AG04450 (cell line): Measurements from ENCODE around the gene HSPA9. TPM values are rescaled to one million over a fixed set of nuclear protein-coding genes. Genes with fewer than 3 reads are reported as not detected.

Experiments
- CTCF ChIA-PET: fragments of 300-600, 350-600 bp; formaldehyde crosslinking; extraction: SDS; loops from one replicate; lab custom pipeline; 2022; ENCODE audit warnings: antibody characterized with exemption, inconsistent platforms; lab: Charles Lee
- POLR2A ChIA-PET: fragments of 350-600 bp; formaldehyde crosslinking; extraction: SDS; loops from one replicate; lab custom pipeline; 2021; ENCODE audit warnings: antibody characterized with exemption, inconsistent platforms; lab: Yijun Ruan, JAX
- DNase-seq: peaks from one replicate; pipeline ENCODE4 v3.0.0-alpha.2; 2011; ENCODE audit warnings: low read depth, low spot score
- H3K27ac ChIP-seq: one replicate; pipeline ENCODE4 v1.5.1; 2012; ENCODE audit warnings: low read depth, low read length, control low read depth
- H3K27me3 ChIP-seq: one replicate; pipeline ENCODE4 v1.6.0; 2012; ENCODE audit warnings: low read length; ENCODE audit not compliant: control insufficient read depth, insufficient read depth
- H3K4me3 ChIP-seq: 2 replicates; pipeline ENCODE4 v1.5.1; 2011; ENCODE audit warnings: mild to moderate bottlenecking, low read depth, low read length, control low read depth
- H3K9me3 ChIP-seq: 2 replicates; pipeline ENCODE4 v1.5.1; 2012; ENCODE audit warnings: low read length; ENCODE audit not compliant: control insufficient read depth, insufficient read depth
- CTCF ChIP-seq: IDR thresholded peaks from 2 replicates; pipeline ENCODE4 v1.5.1; 2011; ENCODE audit warnings: low read depth, low read length, control low read depth, inconsistent platforms
- polyA plus RNA-seq: library from polyadenylated mRNA; depleted of rRNA; stranded (reverse); fragments of >200 nt; gene quantifications from 2 replicates; pipeline ENCODE4 v1.2.3, GENCODE V29; 2011

HSPA9 gene
- polyA plus RNA-seq, 1 experiment, result 207 TPM

GRCh38 chr5:138570871-138571270 is 4.3 kb downstream of the HSPA9 start:
- Histone ChIP-seq H3K9me3 (no peaks in the 10 kb centered on the region), H3K4me3 (no peak overlapping the region), H3K27me3 (no peaks in the 10 kb centered on the region), H3K27ac (peak overlapping the region; percentile 0)
- DNase-seq, result no peak
- ChIA-PET CTCF (no interaction called here), POLR2A (interaction anchor here (0.7 kb wide), 2 partner anchors 126 to 156 kb away, joined by 3 to 6 read pairs; no protein-coding TSS in a partner anchor)
- no peak for TF ChIP-seq CTCF

GRCh38 chr5:138569782-138570181 is 5.4 kb downstream of the HSPA9 start:
- no peak overlapping the region for H3K27ac ChIP-seq
- POLR2A ChIA-PET, result interaction anchor here (1.0 kb wide), 1 partner anchor 27 kb away, joined by 3 read pairs; the partner anchor contains the start of gene ETF1
- CTCF ChIA-PET, result interaction anchor here (0.6 to 1.5 kb wide), 2 partner anchors 10 to 751 kb away, joined by 3 to 6 read pairs; no protein-coding TSS in a partner anchor

GRCh38 chr5:138568061-138568824 is 7.0 kb downstream of the HSPA9 start:
- Histone ChIP-seq H3K4me3 (no peak overlapping the region), H3K27me3 (no peaks in the 10 kb centered on the region), H3K9me3 (no peaks in the 10 kb centered on the region), H3K27ac (no peak overlapping the region)
- TF ChIP-seq CTCF, result 0 out of 2 replicates have a peak, but pooled peaks have one; percentile 13
- ChIA-PET POLR2A (no interaction called here), CTCF (interaction anchor here (4.0 kb wide), 1 partner anchor 20 kb away, joined by 13 read pairs; no protein-coding TSS in a partner anchor)
- no peak for DNase-seq

More at GRCh38 chr5:138569782-138570181, 5.4 kb downstream of the HSPA9 start:
- H3K9me3 ChIP-seq, result no peaks in the 10 kb centered on the region
- no peaks in the 10 kb centered on the region for H3K27me3 ChIP-seq
- DNase-seq, result no peak
- H3K4me3 ChIP-seq, result no peak overlapping the region
- TF ChIP-seq CTCF, result no peak

GRCh38 chr5:138566792-138567191 is 8.4 kb downstream of the HSPA9 start:
- POLR2A ChIA-PET, result interaction anchor here (1.2 kb wide), 1 partner anchor 8 kb away, joined by 6 read pairs; the partner anchor contains the start of gene HSPA9
- Histone ChIP-seq H3K4me3 (no peak overlapping the region), H3K9me3 (no peaks in the 10 kb centered on the region), H3K27me3 (no peaks in the 10 kb centered on the region), H3K27ac (no peak overlapping the region)
- TF ChIP-seq CTCF, result no peak
- CTCF ChIA-PET, result interaction anchor here (2.2 to 4.0 kb wide), 2 partner anchors 13 to 19 kb away, joined by 5 to 13 read pairs; no protein-coding TSS in a partner anchor
- DNase-seq, result no peak
